IMR-90 (cell line): ENCODE data around the gene CTXN3. TPM values are rescaled to one million over a fixed set of nuclear protein-coding genes. Genes with fewer than 3 reads are reported as not detected.

Experiments
- ATAC-seq: fragments of 200-7000 bp; cut with Tn5 transposase; 2 replicates; pipeline ENCODE4 v1.9.1; 2020; ENCODE audit warnings: low read depth, mild to moderate bottlenecking, moderate library complexity
- BruUV-seq: library from RNA; stranded (reverse); fragments of 400-500 nt; replicated peaks from 2 replicates; lab custom pipeline; 2021; lab: Mats Ljungman, UMichigan
- CTCF ChIA-PET: fragments of 300-600 bp; formaldehyde crosslinking; extraction: SDS; loops from one replicate; lab custom pipeline; 2021; ENCODE audit warnings: antibody characterized with exemption; lab: Yijun Ruan, JAX
- POLR2A ChIA-PET: fragments of 300-600 bp; sonication (Branson Sonifier 250); formaldehyde crosslinking; loops from one replicate; lab custom pipeline; 2022; ENCODE audit warnings: antibody characterized with exemption; ENCODE audit not compliant: unreplicated experiment; lab: Charles Lee
- DNase-seq: peaks from one replicate; pipeline ENCODE4 v3.0.0; 2013
- H2AFZ ChIP-seq: replicated peaks from 2 replicates; pipeline ENCODE3; 2013; ENCODE audit warnings: low read length, mild to moderate bottlenecking; ENCODE audit not compliant: poor library complexity
- H2AK5ac ChIP-seq: 2 replicates; pipeline ENCODE4 v1.6.1; 2013; ENCODE audit warnings: low read depth, low read length, inconsistent platforms
- H2AK9ac ChIP-seq: replicated peaks from 2 replicates; pipeline ENCODE3; 2013; ENCODE audit warnings: mild to moderate bottlenecking, low read depth, low read length, moderate library complexity; ENCODE audit not compliant: poor library complexity
- H2BK120ac ChIP-seq: 2 replicates; pipeline ENCODE4 v1.6.1; 2013; ENCODE audit warnings: low read depth, low read length, inconsistent platforms
- H2BK15ac ChIP-seq: 3 replicates; pipeline ENCODE4 v1.6.1; 2013; ENCODE audit warnings: low read depth, low read length, inconsistent platforms
- H2BK20ac ChIP-seq: 2 replicates; pipeline ENCODE4 v1.6.1; 2013; ENCODE audit warnings: low read depth, mild to moderate bottlenecking, inconsistent platforms, low read length, moderate library complexity
- H2BK5ac ChIP-seq: 2 replicates; pipeline ENCODE4 v1.6.1; 2013; ENCODE audit warnings: mild to moderate bottlenecking, low read depth, low read length, inconsistent platforms; ENCODE audit not compliant: poor library complexity, severe bottlenecking
- H3K14ac ChIP-seq: replicated peaks from 2 replicates; pipeline ENCODE4 v1.6.1; 2013; ENCODE audit warnings: low read depth, low read length, inconsistent platforms
- H3K18ac ChIP-seq: 2 replicates; pipeline ENCODE4 v1.6.1; 2013; ENCODE audit warnings: low read depth, low read length, control low read depth
- H3K23ac ChIP-seq: 2 replicates; pipeline ENCODE4 v1.6.1; 2013; ENCODE audit warnings: low read depth, low read length, inconsistent platforms
- H3K27ac ChIP-seq: 2 replicates; pipeline ENCODE4 v1.5.1; 2013; ENCODE audit warnings: mild to moderate bottlenecking, control low read depth, low read length; ENCODE audit not compliant: insufficient read depth
- H3K27me3 ChIP-seq: 2 replicates; pipeline ENCODE4 v1.6.1; 2013; ENCODE audit warnings: low read length; ENCODE audit not compliant: control insufficient read depth, insufficient read depth
- H3K36me3 ChIP-seq: 2 replicates; pipeline ENCODE4 v1.6.1; 2013; ENCODE audit warnings: low read length, mixed read lengths; ENCODE audit not compliant: control insufficient read depth, insufficient read depth
- H3K4ac ChIP-seq: 2 replicates; pipeline ENCODE4 v1.6.1; 2013; ENCODE audit warnings: low read depth, low read length, inconsistent platforms
- H3K4me1 ChIP-seq: 2 replicates; pipeline ENCODE4 v1.6.1; 2013; ENCODE audit warnings: low read length, mixed read lengths; ENCODE audit not compliant: control insufficient read depth, insufficient read depth
- H3K4me2 ChIP-seq: 2 replicates; pipeline ENCODE4 v1.6.1; 2013; ENCODE audit warnings: low read depth, mild to moderate bottlenecking, control low read depth, low read length, moderate library complexity
- H3K4me3 ChIP-seq: 2 replicates; pipeline ENCODE4 v1.5.1; 2013; ENCODE audit warnings: low read depth, mild to moderate bottlenecking, control low read depth, low read length, moderate library complexity; ENCODE audit not compliant: insufficient read depth
- H3K56ac ChIP-seq: 2 replicates; pipeline ENCODE4 v1.6.1; 2013; ENCODE audit warnings: low read length, inconsistent platforms; ENCODE audit not compliant: insufficient read depth; ENCODE audit errors: extremely low read depth
- H3K79me1 ChIP-seq, 2 experiments: 2 replicates each; pipeline ENCODE4 v1.6.1; 2013; ENCODE audit warnings: low read length in 2 of 2, inconsistent platforms in 1 of 2, low read depth in 1 of 2
- H3K9ac ChIP-seq: 2 replicates; pipeline ENCODE4 v1.6.1; 2013; ENCODE audit warnings: low read depth, low read length, control low read depth
- H3K9me1 ChIP-seq: 2 replicates; pipeline ENCODE4 v1.6.1; 2013; ENCODE audit warnings: low read length, inconsistent platforms; ENCODE audit not compliant: insufficient read depth
- H3K9me3 ChIP-seq: 2 replicates; pipeline ENCODE4 v1.6.1; 2013; ENCODE audit warnings: low read length; ENCODE audit not compliant: control insufficient read depth, insufficient read depth
- H4K20me1 ChIP-seq: 2 replicates; pipeline ENCODE4 v1.6.1; 2013; ENCODE audit warnings: low read length, inconsistent platforms; ENCODE audit not compliant: insufficient read depth
- H4K5ac ChIP-seq: 2 replicates; pipeline ENCODE4 v1.6.1; 2013; ENCODE audit warnings: mild to moderate bottlenecking, low read depth, low read length, control low read depth
- H4K8ac ChIP-seq, 2 experiments: 2 replicates each; pipeline ENCODE4 v1.6.1; 2013; ENCODE audit warnings: low read depth in 2 of 2, low read length in 2 of 2, control low read depth in 1 of 2, inconsistent platforms in 1 of 2
- H4K91ac ChIP-seq: 2 replicates; pipeline ENCODE4 v1.6.1; 2013; ENCODE audit warnings: low read depth, low read length, inconsistent platforms; ENCODE audit not compliant: insufficient read depth
- CHD1 ChIP-seq: IDR thresholded peaks from 2 replicates; pipeline ENCODE4 v1.6.1; 2012; ENCODE audit warnings: low read depth, low read length, improper control_type of control experiment
- WGBS, 2 experiments: methylation state at CpG; one replicate each; pipeline versions ENCODE4 v1.1.5 to v1.1.7; 2013; ENCODE audit warnings: missing lambda C conversion rate in 2 of 2; ENCODE audit not compliant: insufficient read length in 1 of 2; ENCODE audit errors: extremely low coverage in 2 of 2; 5-methylcytosine and 5-hydroxymethylcytosine counted together
- dilution Hi-C: fragments of 300-500 bp; cut with HindIII; formaldehyde crosslinking; loops from one replicate; pipeline ENCODE4 v1.14.3; 2018; ENCODE audit warnings: low sequenced_read_pairs; ENCODE audit not compliant: unreplicated experiment
- in situ Hi-C: fragments of 300-500 bp; cut with MboI; formaldehyde crosslinking; loops from 3 replicates; pipeline ENCODE4 v1.14.3; 2019; ENCODE audit warnings: low sequenced_read_pairs, inconsistent platforms, mixed read lengths
- intact Hi-C: fragments of 100-400 bp; cut with micrococcal nuclease; formaldehyde crosslinking; loops from 2 replicates; pipeline ENCODE4 v1.10.0; 2022
- polyA plus RNA-seq, 3 experiments: library from polyadenylated mRNA; depleted of rRNA; stranded (reverse); fragments of >200 nt; gene quantifications; 2 replicates each; pipeline ENCODE4 v1.2.3, GENCODE V29; 2012; ENCODE audit warnings: low replicate concordance in 1 of 3
- total RNA-seq: library from RNA; depleted of rRNA; stranded (reverse); fragments of >200 nt; gene quantifications from 2 replicates; pipeline ENCODE4 v1.2.3, GENCODE V29; 2012

CTXN3 gene
- total and polyA plus RNA-seq, 2 of the 4 experiments (the other 2 are of a cell fraction) = not detected

GRCh38 chr5:127700237-127700766 lies 51.4 kb downstream of the CTXN3 start:
- no peak for TF ChIP-seq CHD1
- Histone ChIP-seq H3K18ac (no peak overlapping the region), H2AK9ac (no peak overlapping the region), H3K36me3 (no peaks in the 10 kb centered on the region), H3K27me3 (no peaks in the 10 kb centered on the region), H3K9me1 (no peaks in the 10 kb centered on the region), H3K4ac (no peak overlapping the region), H3K27ac (no peak overlapping the region), H2AFZ (no peak overlapping the region), H3K9me3 (no peaks in the 10 kb centered on the region), H2BK120ac (no peak overlapping the region), H3K4me3 (no peak overlapping the region), H2AK5ac (no peak overlapping the region), H2BK15ac (no peak overlapping the region), H3K4me2 (no peak overlapping the region), H3K14ac (no peak overlapping the region), H4K8ac (no peak overlapping the region), H3K56ac (no peak overlapping the region), H3K79me1 (no peaks in the 10 kb centered on the region), H3K9ac (no peak overlapping the region), H2BK20ac (no peak overlapping the region), H4K91ac (no peak overlapping the region), H4K20me1 (no peaks in the 10 kb centered on the region), H4K5ac (no peak overlapping the region), H2BK5ac (no peak overlapping the region), H3K4me1 (peaks cover 6% of the 10 kb centered on the region; the same call in 1 of the 2 replicates), H3K23ac (no peak overlapping the region)
- no CpG with 5 or more reads among the region's 6 CpGs for whole genome bisulfite sequencing, 2 experiments
- in situ Hi-C loops = no loop called here
- dilution Hi-C loops = no loop called here
- ChIA-PET POLR2A (no interaction called here), CTCF (no interaction called here)
- ATAC-seq (no peak), DNase-seq (no peak)
- intact Hi-C loops = no loop called here
- no TSS peak for BruUV-seq
